Measurements from ENCODE around the gene MDH1.

Gene MDH1

GRCh38 chr2:63589148-63589958, 590 bp downstream of the MDH1 start:
- TF ChIP-seq POLR2AphosphoS5 (IDR thresholded peaks at IDR 0.05; ENCODE audit: low read depth, low read length) (no peak; the same call in 1 of the 2 replicates), REST (IDR thresholded peaks at IDR 0.05; ENCODE audit: insufficient read depth in 1 of 2, low read depth in 2 of 2, low read length in 2 of 2) (no peak), SIN3A (IDR thresholded peaks at IDR 0.05; ENCODE audit: borderline replicate concordance, insufficient read depth, low read length) (no peak), TAF1 (IDR thresholded peaks at IDR 0.05; ENCODE audit: borderline replicate concordance, insufficient read depth, low read length) (no peak), FOXP2 (optimal IDR thresholded peaks at IDR 0.05; ENCODE audit: borderline replicate concordance, extremely low read depth, extremely low read length, insufficient read depth) (no peak)

GRCh38 chr2:63590626-63591408, 2.1 kb downstream of the MDH1 start:
- TF ChIP-seq REST (IDR thresholded peaks at IDR 0.05; ENCODE audit: insufficient read depth in 1 of 2, low read depth in 2 of 2, low read length in 2 of 2), result no peak
- no peak for TF ChIP-seq SIN3A (IDR thresholded peaks at IDR 0.05; ENCODE audit: borderline replicate concordance, insufficient read depth, low read length)
- no peak for TF ChIP-seq TAF1 (IDR thresholded peaks at IDR 0.05; ENCODE audit: borderline replicate concordance, insufficient read depth, low read length)
- no peak for TF ChIP-seq POLR2AphosphoS5 (IDR thresholded peaks at IDR 0.05; ENCODE audit: low read depth, low read length)
- no peak for TF ChIP-seq FOXP2 (optimal IDR thresholded peaks at IDR 0.05; ENCODE audit: borderline replicate concordance, extremely low read depth, extremely low read length, insufficient read depth)

- TF ChIP-seq TAF1 (IDR thresholded peaks at IDR 0.05; ENCODE audit: borderline replicate concordance, insufficient read depth, low read length) (no peak), POLR2AphosphoS5 (IDR thresholded peaks at IDR 0.05; ENCODE audit: low read depth, low read length) (no peak), FOXP2 (optimal IDR thresholded peaks at IDR 0.05; ENCODE audit: borderline replicate concordance, extremely low read depth, extremely low read length, insufficient read depth) (no peak), REST (IDR thresholded peaks at IDR 0.05; ENCODE audit: insufficient read depth in 1 of 2, low read depth in 2 of 2, low read length in 2 of 2) (no peak), SIN3A (IDR thresholded peaks at IDR 0.05; ENCODE audit: borderline replicate concordance, insufficient read depth, low read length) (no peak)
Observed at GRCh38 chr2:63591566-63592175, 2.9 kb downstream of the MDH1 start.

GRCh38 chr2:63594660-63595059, 5.9 kb downstream of the MDH1 start:
- TF ChIP-seq SIN3A (IDR thresholded peaks at IDR 0.05; ENCODE audit: borderline replicate concordance, insufficient read depth, low read length) (no peak), TAF1 (IDR thresholded peaks at IDR 0.05; ENCODE audit: borderline replicate concordance, insufficient read depth, low read length) (no peak), REST (IDR thresholded peaks at IDR 0.05; ENCODE audit: insufficient read depth in 1 of 2, low read depth in 2 of 2, low read length in 2 of 2) (no peak), FOXP2 (optimal IDR thresholded peaks at IDR 0.05; ENCODE audit: borderline replicate concordance, extremely low read depth, extremely low read length, insufficient read depth) (no peak), POLR2AphosphoS5 (IDR thresholded peaks at IDR 0.05; ENCODE audit: low read depth, low read length) (no peak)
